Caki2 (cell line): Measurements from ENCODE around the gene KRTAP5-3. TPM values are rescaled to one million over a fixed set of nuclear protein-coding genes. Genes with fewer than 3 reads are reported as not detected.
"Not testable (repeated sequence)": the region's sequence is repeated elsewhere in the genome, so short reads cannot be mapped to it uniquely, and the experiment has no call there.

Experiments used
- DNase-seq: peaks from one replicate; pipeline ENCODE4 v3.0.0-alpha.2; 2015; ENCODE audit warnings: low read depth
- in situ Hi-C: cut with HindIII; loops from 2 replicates; pipeline ENCODE4 v1.10.0; 2016; ENCODE audit warnings: low sequenced_read_pairs, low pct_unique_long_range_greater_than_20kb, mixed read lengths
- total RNA-seq: library from RNA; depleted of rRNA; stranded (reverse); fragments of >200 nt; shearing (Covaris generic); gene quantifications from 2 replicates; pipeline ENCODE4 v1.2.3, GENCODE V29; 2014; ENCODE audit warnings: low replicate concordance; rRNA removed

KRTAP5-3 gene, protein sequence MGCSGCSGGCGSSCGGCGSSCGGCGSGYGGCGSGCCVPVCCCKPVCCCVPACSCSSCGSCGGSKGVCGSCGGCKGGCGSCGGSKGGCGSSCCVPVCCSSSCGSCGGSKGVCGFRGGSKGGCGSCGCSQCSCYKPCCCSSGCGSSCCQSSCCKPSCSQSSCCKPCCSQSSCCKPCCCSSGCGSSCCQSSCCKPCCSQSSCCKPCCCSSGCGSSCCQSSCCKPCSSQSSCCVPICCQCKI
- total RNA-seq = not detected in 2 replicates

DNA sequence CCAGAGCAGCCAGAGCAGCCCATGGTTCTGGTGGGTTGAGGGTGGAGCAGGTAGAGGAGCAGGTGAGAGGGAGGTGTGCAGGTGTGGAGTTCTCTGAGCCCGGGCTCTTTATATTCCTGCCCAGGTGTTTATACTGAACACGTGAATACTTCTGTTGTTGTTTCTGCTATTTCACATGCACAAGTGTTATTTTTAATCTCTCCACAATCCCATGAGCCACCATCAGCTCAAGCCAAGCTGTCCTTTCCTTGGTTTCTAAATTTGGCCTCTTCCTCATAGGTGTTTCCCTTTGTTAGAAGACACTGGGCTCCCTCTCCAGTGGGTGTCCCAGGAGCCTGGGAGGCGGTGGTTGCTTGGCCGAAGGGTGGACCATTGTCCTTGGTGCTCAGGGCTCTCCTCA is at the start of gene KRTAP5-3:
TSS of gene KRTAP5-3 (minus strand) at position 101 of the 400 bp plus-strand sequence. CDS start at position 23, 78 bp downstream.
- in situ Hi-C loops = no loop called here
- DNase-seq = no peak

DNA sequence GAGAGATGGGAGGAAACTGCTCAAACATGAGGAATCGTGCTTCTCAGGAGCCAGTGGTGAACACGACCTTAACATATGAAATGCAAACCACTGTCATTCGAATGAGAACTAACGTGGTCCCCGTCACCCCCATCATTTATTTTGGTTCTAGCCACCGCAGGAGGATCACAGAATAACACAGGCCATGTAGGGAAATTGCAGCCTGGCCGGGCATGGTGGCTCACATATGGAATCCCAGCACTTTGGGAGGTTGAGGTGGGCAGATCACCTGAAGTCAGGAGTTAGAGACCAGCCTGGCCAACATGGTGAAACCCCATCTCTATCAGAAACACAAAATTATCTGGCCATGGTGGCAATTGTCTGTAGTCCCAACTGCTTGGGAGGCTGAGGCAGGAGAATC is 48.4 kb upstream of the KRTAP5-3 start:
- no peak for DNase-seq
- in situ Hi-C loops = no loop called here

DNA sequence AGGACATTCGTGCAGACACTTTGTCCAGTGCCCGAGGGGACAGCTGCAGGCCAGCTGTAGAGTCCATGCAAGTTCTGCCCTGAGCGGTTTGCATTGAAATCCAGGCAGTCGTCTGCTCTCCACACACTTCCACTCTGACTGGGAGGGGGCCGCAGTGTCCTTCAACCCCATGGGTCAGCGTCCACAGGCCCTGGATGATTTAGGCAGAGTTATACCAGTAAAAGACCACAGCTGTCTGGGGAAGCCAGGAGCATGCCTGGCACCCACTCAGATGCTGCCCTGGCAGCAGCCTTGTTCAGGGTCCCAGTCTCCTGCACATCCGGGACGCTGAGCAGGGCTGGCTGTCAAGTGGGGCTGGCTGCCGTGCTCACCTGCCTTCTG is 47.8 kb upstream of the KRTAP5-3 start:
- in situ Hi-C loops = no loop called here
- DNase-seq = no peak

DNA sequence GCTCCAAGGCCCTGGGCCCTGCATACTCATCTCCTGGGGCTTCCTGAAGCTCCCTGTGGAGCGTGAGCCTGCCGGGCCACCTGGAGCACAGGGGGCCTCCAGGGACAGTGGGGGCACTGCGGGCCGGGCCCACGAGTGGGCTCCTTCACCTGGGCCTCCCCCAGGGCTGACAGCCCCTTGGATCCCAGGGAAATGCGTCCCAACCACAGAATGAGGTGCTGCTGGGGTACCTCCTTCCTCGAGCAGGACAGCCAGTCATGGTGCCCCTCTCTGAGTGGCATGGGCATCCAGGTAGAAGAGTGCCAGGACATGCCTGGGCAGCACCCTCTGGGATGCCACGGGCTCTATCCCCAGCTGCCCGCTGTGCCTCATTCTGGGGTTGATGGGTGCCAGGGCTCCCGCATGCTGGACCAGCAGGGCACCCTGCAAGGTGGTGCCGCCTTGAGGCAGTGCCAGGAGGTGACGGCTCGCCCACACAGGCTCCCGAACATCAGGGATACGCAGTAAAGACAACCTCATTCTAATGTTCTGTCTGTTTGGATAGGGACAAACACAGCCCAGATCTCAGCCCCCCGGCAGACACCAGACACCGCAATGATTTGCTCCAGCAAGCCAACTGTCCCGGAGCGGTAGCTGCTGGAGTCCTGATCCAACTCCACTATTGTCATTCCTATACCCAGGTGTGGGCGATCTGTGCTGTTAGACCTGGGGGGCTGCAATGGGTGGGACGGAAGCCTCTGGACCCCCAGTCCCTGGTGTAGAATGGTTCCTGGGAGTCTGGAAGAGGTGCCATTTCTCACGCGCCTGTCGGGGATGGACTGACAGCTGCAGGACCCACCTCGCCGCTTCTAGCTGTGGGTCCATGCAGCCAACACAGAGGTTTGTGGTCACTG is 47.2 kb upstream of the KRTAP5-3 start:
- DNase-seq = no peak
- in situ Hi-C loops = no loop called here

DNA sequence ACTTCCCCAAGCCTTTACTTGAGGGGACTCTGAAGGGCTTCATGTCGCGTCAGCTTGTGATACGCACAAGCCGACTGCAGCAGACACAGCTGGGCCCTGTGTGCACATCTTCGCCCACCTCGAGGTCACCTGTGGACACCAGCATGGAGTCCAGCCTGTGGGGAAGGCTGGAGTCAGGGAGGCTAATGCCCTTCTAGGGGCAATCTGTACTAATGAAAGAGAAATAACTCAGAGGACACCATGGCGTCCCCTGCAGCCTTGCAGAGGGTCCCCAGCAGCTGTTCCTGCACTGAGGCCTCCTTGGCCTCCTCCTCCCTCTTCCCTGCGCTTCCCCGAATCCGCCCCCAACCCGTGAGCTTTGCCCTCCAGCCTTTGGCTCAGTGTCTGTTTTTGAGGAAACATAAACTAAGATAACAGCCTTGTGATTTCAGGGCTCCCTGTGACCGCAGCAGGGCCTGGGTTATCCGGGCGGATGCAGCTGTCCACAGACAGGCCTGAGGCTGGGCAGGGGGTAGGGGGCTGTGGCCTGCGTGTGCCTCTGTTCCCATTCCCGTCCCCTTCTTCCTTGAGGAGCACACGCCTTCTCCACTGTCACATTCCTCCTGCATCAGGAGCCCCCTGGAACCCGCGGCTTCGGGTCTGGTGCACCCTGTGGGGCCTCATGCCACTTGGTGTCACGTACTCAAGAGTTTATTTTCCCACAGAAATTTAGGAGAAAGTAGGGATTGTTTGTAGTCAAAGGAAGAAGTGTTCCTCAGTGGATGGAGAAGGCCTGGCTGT is 46.3 kb upstream of the KRTAP5-3 start:
- in situ Hi-C loops = no loop called here
- no peak for DNase-seq

DNA sequence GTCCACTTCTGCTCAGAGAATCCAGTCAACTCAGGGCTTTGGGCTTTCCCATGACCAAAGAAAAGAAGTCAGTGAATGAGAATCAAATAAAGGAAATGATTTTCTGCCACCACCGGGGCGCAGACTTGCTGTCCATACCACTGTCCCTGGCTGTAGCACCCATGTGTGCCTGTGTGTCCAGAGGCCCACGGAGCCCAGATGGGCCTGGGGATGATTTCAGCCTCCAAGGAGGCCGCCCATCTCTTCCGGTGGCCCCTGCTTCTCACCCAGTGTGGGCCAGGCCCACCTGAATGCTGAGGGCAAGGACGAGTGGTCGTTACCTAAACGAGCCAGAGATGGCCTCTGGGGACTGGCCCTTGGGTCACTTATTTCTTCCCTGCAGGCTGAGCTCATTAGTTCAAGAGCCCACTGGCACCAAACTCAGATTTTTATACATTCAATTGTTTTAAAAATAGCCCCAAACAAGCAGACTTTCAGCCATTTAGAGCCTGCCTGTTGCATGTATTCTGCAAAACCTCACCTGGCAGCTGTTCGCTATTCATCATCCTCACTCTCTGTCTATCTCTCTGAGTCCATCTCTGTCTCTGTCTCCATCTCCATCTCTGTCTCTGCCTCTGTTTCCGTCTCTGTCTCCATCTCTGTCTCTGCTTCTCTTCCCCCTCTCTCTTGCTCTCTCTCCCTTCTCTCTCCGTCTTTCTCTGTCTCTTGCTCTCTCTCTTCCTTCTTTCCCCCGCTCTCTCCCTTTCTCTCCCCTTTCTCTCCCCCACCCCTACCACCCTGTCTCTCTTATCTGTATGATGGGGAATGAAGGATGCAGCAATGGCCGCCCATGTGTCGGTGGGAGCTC is 45.5 kb upstream of the KRTAP5-3 start:
- in situ Hi-C loops = no loop called here
- DNase-seq = no peak

DNA sequence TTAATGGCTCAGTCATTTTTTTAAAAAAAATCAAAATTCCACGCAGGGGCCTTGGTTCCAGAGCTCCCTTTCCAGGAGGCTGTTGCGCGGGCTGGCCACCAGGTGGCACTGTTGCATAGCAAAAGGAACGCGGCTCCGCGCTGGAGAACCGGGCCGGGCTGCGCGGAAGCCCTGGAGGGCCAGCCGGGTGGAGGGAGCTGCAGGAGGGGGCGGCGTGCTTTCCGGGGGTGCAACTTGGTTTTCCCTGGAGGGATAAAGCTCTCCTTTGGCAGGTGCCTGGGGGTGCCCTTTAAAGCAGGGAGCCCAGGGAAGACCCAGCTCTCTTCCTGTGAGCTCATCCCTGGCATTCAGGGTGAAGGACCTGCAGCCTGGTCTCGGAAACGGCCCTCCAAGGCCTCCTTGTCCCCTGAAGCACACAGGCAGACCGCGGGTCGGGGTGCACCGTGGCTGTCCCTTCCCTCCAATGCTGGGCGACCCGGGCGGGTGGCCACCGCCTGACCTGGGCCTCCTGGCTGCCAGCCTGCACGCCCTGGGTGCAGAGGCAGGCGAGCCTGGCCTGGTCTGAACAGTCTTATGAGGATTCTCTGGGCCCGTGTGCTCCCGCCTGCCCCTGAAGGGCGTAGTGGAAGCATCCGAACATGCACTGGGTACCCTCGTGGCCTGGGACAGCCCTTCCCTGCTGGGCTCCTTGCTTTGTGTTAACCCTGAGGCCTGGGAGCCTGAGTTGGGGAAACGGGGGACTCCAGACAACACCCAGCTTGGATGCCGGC is 44.7 kb upstream of the KRTAP5-3 start:
- DNase-seq = peak; percentile 38
- in situ Hi-C loops = no loop called here

DNA sequence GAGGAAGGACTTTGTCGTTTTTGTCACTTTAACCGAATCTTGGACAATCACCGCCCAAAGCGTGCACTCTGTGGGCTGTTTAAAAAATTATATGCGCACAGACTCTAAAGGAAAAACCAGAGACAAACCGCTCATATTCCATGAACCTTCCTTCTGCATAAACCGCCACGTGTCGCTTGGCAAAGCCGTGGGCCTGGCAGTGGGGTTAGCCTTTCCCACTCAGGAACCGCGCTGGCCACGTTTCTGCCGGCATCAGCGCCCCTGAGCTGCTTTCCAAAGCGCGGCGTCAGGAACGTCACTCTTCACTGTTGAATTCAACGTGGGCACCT is 44.1 kb upstream of the KRTAP5-3 start:
- in situ Hi-C loops = no loop called here

DNA sequence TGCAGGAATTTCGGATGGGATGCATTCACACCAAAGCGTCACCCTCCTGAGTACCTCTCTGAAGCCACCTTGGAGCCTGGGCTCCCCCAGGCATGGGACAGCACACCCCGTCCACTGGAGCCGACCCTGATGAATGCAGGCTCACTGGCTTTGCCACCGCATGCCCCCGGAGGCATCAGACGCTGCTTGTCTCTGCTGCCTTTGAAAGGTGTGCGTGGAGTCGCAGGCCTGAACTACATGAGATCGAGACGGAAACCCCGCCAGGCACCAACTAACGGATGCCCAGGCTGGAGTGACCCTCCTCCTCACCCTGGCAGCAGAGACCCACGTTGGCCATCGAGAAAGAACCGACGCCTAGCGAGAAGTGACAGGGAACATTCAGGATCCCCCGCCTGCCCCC is 43.8 kb upstream of the KRTAP5-3 start:
- in situ Hi-C loops = no loop called here
- DNase-seq = no peak

More for the DNA sequence above, 44.1 kb upstream of the KRTAP5-3 start:
- DNase-seq = no peak

DNA sequence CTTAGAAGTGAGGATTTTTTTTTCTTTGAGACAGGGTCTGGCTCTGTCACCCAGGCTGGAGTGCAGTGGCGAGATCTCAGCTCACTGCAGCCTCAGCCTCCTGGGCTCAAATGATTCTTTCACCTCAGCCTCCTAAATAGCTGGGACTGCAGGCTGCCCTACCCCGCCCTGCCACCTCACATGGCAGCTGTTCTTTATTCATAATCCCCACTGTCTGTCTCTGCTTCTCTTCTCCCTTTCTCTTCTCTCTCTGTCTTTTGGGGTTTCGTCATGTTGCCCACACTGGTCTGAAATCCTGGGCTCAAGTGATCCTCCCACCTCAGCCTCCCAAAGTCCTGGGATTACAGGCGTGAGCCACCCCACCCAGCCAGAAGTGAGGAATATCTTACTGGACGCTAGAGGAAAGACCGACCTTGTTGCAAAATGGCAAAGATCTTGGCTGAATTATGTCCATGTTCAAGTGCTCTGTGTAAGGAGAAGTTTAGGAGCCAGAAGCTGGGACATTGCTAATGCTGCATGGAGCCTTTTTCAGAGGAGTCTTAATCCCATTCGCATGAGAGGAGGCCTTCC is 43.2 kb upstream of the KRTAP5-3 start:
- no peak for DNase-seq
- in situ Hi-C loops = no loop called here

DNA sequence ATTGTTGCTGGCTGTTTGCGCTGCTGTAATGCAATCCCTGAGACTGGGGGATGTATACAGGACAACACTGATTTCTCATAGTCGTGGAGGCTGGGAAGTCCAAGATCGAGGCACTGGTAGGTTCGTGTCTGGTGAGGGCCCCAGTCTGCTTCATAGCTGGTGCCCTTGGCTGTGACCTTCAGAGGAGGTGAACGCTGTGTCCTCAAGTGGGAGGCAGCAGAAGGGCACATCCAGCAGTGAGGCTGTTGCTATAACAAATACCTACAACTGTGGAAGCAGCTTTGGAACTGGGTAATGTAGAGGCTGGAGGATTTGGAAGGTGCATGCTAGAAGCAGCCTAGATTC is 42.6 kb upstream of the KRTAP5-3 start:
- DNase-seq = no peak
- in situ Hi-C loops = no loop called here

DNA sequence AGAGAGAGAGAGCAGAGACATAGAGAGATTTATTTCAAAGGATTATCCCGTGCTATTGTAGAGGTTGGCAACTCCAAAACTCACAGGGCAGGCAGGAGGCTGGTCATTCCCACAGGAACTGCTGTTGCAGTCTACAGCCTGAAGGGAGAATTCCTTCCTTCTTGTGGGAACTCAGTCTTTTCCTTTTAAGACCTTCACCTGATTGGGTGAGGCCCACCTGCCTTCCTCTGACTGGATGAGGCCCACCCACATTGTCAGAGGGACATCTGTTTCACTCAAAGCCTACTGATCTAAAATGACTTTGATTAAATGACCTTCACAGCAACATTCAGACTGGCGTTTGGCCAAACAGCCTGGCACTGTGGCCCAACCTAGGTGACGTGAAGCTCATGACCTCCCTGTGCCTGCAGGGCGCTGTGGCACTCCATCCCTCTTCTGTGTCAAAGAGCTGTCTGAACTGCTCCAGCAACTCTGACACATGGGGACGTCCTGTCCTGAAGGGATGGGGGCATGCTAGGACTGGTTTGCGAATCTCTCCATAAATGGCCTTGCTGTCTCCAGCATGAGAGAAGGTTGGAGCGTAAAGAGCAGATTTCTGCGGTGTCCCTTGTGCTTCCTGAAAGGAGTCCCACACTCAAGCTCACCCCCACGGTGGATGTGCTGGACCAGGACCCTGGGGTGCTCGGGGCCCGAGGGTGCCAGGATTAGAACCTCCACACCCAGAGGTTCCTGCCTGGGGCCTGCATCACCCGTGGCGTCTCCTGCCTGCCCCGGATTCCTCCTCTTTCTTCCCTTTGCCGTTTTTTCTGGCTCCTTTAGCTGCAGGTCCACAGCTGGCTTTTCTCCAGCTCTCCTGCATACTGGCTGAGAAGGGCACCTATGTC is 42.0 kb upstream of the KRTAP5-3 start:
- in situ Hi-C loops = no loop called here
- DNase-seq = no peak

DNA sequence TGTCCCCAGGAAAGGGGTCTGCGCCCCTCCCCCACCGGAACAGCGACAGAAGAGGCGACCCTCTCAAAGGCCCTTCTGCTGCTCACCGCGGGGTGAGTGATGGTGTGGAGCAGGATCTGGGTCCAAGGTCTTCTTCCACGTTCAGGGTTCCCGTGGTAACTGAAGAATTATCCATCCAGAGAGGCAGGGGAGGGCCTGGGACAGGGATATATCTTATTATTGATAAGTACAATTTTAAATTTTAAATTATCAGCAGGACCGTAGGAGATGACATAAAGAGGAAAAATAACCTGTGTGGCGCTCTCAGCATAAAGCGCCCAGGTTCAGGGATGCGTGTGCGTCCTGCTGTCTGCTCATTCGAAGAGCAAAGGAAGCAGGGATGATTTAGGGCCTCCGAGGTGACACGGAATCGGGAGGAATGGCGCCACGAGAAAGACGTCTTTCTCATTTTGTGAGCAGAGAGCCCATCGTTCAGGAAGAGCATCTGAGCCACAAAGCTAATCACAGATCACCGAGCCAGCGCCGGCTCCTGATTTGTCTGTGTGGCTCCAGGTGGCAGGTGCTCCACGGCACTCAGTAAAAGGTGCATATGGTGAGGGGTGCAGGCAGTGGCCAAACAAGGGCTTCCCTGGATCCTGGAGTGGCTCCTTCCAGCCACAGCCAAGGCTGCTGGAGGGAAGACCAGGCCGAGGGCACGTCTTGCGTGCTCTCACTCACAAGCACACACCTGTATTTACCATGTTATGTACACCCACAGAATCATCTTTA is 40.6 kb upstream of the KRTAP5-3 start:
- in situ Hi-C loops = no loop called here
- DNase-seq = no peak

DNA sequence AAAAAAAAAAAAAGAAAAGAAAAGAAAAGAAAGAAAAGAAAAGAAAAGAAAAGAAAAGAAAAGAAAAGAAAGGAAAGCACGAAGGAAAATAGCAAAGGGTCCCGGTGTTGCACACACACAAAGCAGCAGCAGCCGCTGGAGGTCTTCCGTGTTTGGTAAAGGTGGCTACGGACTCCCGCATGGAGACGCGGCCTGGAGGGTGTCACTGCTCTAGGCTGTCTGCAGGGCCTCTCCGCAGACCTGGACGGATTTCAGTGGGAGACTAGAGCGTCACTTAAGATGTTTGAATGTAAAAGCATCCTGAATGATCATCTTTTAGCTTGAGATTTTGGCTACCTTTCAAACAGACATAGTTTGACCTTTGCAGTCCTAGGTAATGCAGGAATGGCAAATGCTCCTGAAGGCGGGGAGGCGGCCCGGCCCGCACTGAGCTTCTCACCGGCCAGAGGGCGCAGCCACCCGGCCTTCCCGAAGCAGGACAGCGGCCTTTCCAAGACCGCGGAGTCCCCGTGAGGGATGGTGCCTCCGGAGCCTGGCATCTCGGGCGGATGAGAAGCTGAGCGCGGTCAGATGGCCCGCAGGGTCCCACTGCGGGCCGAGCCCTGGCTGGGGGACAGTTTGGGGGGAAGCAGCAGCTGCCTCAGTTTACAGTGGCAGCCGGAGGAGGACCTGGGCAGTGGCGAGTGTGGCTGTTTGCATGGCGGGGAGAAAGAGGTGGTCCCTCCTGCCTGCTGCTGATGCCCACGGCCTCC is 39.8 kb upstream of the KRTAP5-3 start:
- in situ Hi-C loops = no loop called here
- no peak for DNase-seq

DNA sequence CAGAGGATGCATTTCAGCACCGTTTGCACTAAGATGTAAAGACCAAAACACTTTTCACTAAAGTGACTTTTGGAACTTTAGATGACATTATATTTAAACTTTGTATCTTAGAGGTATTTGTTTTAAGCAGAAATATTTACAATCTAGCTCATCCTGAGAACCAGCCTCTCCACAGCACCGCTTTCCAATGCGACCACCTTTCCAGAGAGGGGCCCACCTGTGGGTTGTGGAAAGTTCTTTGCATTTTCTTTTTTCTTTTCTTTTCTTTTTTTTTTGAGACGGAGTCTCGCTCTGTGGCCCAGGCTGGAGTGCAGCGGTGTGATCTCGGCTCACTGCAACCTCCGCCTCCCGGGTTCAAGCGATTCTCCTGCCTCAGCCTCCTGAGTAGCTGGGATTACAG is 38.3 kb upstream of the KRTAP5-3 start:
- DNase-seq, in situ Hi-C loops: not testable (repeated sequence)
